Muscle layer of duodenum (tissue), 2 donors: ENCODE results near the gene ADCY3.
"Not testable (repeated sequence)": the region's sequence is repeated elsewhere in the genome, so short reads cannot be mapped to it uniquely, and the experiment has no call there.

ENCODE experiments used
- H3K27ac ChIP-seq: one replicate; pipeline ENCODE4 v1.7.0; 2013; ENCODE audit warnings: mild to moderate bottlenecking, low read length
- H3K27me3 ChIP-seq: one replicate; pipeline ENCODE4 v1.7.0; 2013; ENCODE audit warnings: low read depth, mild to moderate bottlenecking, control low read depth, low read length
- H3K36me3 ChIP-seq, 2 donors: one replicate each; pipeline ENCODE4 v1.7.0; 2013; ENCODE audit warnings: low read length in 2 of 2, control low read depth in 1 of 2, mild to moderate bottlenecking in 1 of 2; ENCODE audit not compliant: insufficient read depth in 2 of 2, control insufficient read depth in 1 of 2
- H3K4me1 ChIP-seq, 2 donors: one replicate each; pipeline ENCODE4 v1.7.0; 2013; ENCODE audit warnings: low read length in 2 of 2, mild to moderate bottlenecking in 2 of 2, control low read depth in 1 of 2, moderate library complexity in 1 of 2; ENCODE audit not compliant: insufficient read depth in 2 of 2, control insufficient read depth in 1 of 2
- H3K4me3 ChIP-seq, 2 donors: one replicate each; pipeline ENCODE4 v1.7.0; 2013; ENCODE audit warnings: low read length in 2 of 2, low read depth in 1 of 2, mild to moderate bottlenecking in 1 of 2
- H3K9me3 ChIP-seq, 2 donors: one replicate each; pipeline ENCODE4 v1.7.0; 2013; ENCODE audit warnings: low read length in 2 of 2, control low read depth in 1 of 2, mild to moderate bottlenecking in 1 of 2; ENCODE audit not compliant: control insufficient read depth in 1 of 2
- donor health status: healthy.

Gene ADCY3

DNA sequence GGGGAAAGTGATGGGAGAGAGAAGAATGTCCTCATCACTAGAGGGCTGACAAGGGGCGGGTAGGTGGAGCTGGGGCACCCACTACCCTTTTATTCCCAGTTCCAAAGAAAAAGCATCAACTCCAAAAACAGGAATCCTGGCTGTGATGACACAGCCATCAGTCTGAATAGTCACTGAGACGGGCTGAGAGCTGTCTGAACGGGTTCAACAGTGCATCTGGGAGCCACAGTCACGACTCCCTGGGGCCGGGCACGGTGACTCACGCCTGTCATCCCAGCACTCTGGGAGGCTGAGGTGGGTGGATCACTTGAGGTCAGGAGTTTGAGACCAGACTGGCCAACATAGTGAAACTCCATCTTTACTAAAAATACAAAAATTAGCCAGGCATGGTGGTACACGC, 84.6 kb downstream of the ADCY3 start:
- peaks cover 0 to 12% of the 10 kb centered on the region in 2 donors for H3K36me3 ChIP-seq
- not testable (repeated sequence) for H3K27ac ChIP-seq, H3K4me1 ChIP-seq

DNA sequence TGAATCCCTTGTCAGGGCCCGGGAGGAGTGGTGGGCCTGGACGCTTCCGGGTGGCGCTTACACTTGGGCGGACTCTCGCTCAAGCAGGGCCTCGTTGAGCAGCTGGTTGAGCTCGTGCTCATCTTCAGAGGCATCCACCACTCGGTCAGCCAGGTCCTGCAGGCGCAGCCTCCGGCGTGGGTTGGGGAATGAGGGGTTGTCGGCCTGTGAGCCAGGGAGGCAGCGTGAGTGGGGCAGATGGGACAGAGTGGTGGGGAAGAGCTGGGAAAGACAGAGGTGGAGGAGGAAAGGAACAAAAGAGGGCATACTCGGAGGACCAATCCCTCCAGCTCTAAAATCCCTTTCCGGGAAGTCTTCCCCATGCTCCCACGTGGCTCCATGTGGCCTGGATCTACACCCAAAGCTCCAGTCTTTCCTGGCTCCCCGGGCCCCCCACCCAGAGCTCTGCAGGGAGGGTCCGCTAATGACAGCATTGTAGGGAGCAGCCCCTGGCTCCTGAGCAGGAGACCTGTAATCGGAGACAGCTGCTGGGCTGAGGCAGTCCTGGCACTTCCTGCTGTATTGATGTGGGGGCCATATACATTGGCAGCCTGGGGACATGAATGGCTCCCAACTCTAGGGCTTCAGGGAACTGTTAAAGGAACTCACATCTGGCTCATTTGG, 85.2 kb downstream of the ADCY3 start:
- H3K27ac ChIP-seq: no peak overlapping the region
- no peaks in the 10 kb centered on the region for H3K27me3 ChIP-seq
- no peaks in the 10 kb centered on the region for H3K4me1 ChIP-seq
- H3K4me3 ChIP-seq: no peak overlapping the region
- no peaks in the 10 kb centered on the region for H3K9me3 ChIP-seq
- peaks cover 0 to 12% of the 10 kb centered on the region in 2 donors for H3K36me3 ChIP-seq

More for the DNA sequence above, 84.6 kb downstream of the ADCY3 start:
- H3K9me3 ChIP-seq, H3K27me3 ChIP-seq, H3K4me3 ChIP-seq: not testable (repeated sequence)

DNA sequence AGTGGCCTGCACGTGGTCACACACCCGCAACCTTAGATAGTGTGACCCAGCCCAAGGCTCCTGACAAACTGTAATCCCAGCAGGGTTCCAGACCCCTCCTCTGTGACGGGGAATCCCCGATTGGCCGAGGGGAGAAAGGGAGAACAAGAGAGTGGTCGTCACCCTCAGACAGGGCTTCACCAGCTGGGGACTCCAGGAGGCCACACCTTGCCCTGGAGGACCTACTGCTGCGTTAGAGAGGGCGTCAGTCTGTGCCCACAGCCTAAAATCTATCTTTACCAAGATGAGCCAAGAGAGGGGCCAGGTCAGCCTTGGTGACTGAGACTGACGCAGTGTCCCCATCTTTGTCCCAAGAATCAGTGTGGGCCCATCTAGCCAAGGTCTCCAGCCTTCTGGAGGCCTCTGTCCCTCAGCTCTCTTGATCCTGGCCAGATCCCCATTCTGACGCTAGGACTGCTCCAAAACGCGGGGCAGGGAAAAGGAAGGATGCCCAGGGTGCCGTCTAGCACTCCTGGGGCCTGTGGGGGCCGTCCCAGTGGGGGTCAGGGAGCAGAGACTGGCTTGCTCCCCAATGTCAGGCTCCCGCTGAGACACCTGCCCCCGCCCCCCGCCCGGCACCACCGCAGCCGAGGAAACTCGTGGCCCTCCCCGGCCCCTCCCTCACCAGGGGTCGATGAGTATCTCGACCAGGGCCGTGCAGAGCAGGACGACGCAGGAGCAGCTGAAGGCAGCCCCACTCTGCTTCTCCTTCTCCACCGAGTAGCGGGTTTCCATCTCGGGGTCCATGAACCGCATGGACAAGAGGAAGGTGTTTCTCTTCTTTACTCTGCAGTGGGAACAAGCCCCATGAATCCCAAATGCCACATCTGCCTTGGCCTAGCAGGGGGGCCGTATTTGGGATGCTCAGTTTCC, 86.0 kb downstream of the ADCY3 start:
- H3K27ac ChIP-seq: no peak overlapping the region
- H3K27me3 ChIP-seq: no peaks in the 10 kb centered on the region
- peaks cover 0 to 12% of the 10 kb centered on the region in 2 donors for H3K36me3 ChIP-seq
- no peaks in the 10 kb centered on the region for H3K9me3 ChIP-seq
- no peaks in the 10 kb centered on the region for H3K4me1 ChIP-seq
- H3K4me3 ChIP-seq: no peak overlapping the region

DNA sequence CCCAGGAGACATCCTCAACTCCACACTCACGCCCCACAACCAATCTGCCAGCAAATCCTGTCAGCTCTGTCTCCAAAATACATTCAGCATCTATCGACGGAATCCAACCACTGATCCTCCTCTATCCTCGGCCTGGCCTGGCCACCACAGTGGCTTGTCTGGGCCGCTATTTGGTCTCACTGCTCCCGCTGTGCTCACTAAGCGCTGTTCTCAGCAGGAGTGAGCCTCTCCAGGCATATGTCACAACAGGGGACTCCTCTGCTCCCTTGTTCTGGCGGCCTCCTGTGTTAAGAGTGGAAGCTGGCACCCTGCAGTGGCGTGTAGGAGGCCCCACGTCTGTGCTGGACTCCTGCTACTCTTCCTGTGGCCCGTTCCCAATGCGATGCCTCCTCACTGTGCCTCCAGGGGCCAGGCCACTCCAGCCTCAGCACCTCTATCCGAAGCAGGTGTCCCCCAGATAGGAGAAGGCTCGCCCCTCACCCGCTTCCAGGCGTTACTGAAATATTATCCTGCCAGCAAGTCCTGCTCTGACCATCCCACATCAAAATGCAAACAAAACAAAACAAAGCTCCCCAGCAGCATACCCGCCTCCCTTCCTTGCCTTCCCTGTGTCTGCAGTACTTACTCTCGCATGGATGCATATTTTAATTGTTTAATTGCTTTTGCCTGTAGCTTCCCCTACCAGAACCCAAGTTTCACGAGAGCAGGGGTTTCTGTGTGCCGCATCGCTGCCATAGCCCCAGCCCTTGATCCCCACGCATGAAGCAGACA, 86.9 kb downstream of the ADCY3 start:
- H3K27ac ChIP-seq: no peak overlapping the region
- H3K4me3 ChIP-seq: no peak overlapping the region
- H3K9me3 ChIP-seq: no peaks in the 10 kb centered on the region
- H3K36me3 ChIP-seq: peaks cover 0 to 12% of the 10 kb centered on the region in 2 donors
- peaks cover 0 to under 1% of the 10 kb centered on the region in 2 donors for H3K4me1 ChIP-seq
- no peaks in the 10 kb centered on the region for H3K27me3 ChIP-seq

DNA sequence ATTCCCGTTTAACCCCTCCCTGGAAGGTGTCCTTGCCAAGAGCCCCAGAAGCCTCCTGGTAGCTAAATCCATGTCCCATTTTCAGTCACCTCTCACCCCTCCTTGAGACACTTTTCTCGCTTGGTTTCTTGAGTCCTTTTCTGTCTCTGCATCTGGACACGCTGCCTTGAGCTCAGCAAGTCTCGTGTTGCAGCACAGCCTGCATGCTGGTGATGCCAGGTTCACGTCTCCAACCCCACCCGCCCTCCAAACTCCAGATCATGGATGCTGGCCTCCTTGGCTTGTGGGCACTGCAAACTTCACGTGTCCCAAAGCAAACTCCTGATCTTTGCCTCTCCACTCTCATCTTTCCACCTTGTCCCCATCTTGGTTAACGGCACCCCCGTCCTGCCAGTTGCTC, 87.5 kb downstream of the ADCY3 start:
- no peaks in the 10 kb centered on the region for H3K9me3 ChIP-seq
- H3K27ac ChIP-seq: no peak overlapping the region
- peaks cover 0 to 5% of the 10 kb centered on the region in 2 donors for H3K4me1 ChIP-seq
- peaks cover 0 to 12% of the 10 kb centered on the region in 2 donors for H3K36me3 ChIP-seq
- no peaks in the 10 kb centered on the region for H3K27me3 ChIP-seq
- no peak overlapping the region for H3K4me3 ChIP-seq

DNA sequence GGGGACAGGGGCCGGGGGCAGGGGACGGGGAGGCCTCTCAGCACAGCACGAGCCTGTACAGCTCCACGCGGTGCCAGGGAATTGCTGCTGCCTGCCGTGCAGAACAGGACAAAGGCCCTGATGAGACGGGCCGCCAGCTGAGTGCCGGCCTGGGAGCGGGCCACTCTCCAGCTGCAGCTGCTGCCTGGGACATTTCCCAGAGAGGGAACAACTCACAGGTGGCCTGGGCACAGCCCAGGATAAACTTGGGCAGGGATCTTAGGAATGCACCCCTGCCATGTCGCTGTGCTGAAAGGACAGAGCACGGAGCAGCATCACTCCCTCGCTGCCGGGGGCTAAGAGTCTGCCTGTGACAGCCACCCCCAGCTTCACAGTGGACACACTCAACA, 88.0 kb downstream of the ADCY3 start:
- Histone ChIP-seq H3K27ac (no peak overlapping the region), H3K4me3 (no peak overlapping the region), H3K27me3 (no peaks in the 10 kb centered on the region), H3K9me3 (no peaks in the 10 kb centered on the region), H3K4me1 (peaks cover 0 to 9% of the 10 kb centered on the region in 2 donors), H3K36me3 (peaks cover 0 to 12% of the 10 kb centered on the region in 2 donors)

DNA sequence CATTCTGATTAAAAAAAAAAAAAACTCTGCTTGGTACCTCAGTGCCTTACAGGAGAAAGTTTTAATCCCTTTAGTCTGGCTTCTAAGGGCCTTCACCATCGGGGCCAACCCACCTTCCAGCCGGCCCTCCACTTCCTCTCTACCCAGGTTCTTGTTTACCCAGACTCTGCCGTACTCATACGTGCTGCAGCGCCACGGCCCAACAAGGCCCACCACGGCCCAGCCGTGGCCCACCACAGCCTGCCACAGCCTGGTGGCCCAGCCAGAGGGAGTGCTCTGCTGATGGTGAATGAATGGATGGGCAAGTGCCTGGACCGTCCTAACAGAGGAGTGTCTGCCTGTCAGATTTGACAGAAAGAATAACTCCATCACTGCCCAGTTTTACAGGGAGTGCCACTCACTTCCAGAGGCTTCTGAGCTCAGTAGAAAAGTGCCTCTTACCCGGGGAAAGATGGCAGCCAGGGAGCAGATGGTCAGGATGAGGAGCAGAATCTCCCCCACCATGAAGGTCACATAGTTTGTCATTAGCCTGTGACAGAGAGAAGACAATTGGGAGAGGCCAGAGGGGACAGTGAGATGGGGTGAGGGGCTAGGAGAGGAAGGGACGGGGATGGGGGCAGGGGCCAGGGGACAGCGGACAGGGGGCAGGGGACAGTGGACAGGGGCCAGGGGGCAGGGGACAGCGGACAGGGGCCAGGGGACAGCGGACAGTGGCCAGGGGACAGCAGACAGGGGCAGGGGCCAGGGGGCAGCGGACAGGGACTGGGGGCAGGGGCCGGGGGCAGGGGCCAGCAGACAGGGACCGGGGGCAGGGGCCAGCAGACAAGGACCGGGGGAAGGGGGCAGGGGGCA, 88.6 kb downstream of the ADCY3 start:
- H3K4me3 ChIP-seq: no peak overlapping the region
- peaks cover 0 to 7% of the 10 kb centered on the region in 2 donors for H3K36me3 ChIP-seq
- no peak overlapping the region for H3K27ac ChIP-seq

DNA sequence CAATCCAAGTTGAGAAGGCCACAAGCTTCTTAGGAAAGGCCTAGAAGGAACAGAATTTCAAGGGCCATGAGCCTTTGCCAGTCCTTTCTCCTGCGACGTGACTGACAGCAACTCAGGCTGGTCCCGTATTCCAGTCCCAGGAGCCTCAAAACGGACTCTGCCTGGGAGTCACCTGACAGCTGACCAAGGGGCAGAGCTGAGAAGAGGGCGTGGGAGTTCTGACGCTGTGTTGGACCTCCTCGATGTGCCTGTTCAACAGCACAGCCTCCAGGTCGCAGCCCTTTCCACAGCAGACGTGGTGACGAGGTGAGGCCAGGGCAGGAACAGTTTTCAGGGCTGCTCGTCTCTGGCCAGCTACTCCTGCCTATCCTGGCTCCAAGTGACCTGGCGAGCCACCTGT, 89.3 kb downstream of the ADCY3 start:
- H3K27me3 ChIP-seq: no peaks in the 10 kb centered on the region
- H3K36me3 ChIP-seq: peaks cover 0 to 7% of the 10 kb centered on the region in 2 donors
- H3K4me1 ChIP-seq: peaks cover 0 to 9% of the 10 kb centered on the region in 2 donors
- H3K9me3 ChIP-seq: no peaks in the 10 kb centered on the region
- no peak overlapping the region for H3K4me3 ChIP-seq
- no peak overlapping the region for H3K27ac ChIP-seq

More for the DNA sequence above, 88.6 kb downstream of the ADCY3 start:
- peaks cover 0 to 9% of the 10 kb centered on the region in 2 donors for H3K4me1 ChIP-seq
- no peaks in the 10 kb centered on the region for H3K27me3 ChIP-seq
- H3K9me3 ChIP-seq: no peaks in the 10 kb centered on the region

DNA sequence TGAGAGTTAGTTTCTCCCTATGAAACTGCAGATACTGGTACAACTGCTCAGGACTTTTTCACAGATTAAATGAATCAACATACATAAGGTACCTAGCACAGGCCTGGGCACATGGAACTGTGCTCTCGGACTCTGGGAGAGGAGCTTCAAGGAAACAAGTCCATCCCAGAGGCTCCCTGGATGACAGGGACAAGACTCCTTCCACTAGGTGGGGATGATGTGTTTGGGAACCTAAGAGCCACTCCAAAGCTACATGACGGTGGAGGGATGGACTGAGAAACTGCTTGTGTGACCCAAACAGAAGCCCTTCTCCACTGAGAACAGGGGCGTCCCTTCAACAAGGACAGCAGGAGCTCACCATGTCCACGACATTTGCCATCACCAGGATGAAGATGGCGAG, 89.7 kb downstream of the ADCY3 start:
- no peak overlapping the region for H3K27ac ChIP-seq
- no peaks in the 10 kb centered on the region for H3K27me3 ChIP-seq
- no peaks in the 10 kb centered on the region for H3K9me3 ChIP-seq
- H3K36me3 ChIP-seq: peaks cover 0 to 6% of the 10 kb centered on the region in 2 donors
- H3K4me1 ChIP-seq: peaks cover 0 to 9% of the 10 kb centered on the region in 2 donors
- H3K4me3 ChIP-seq: no peak overlapping the region

DNA sequence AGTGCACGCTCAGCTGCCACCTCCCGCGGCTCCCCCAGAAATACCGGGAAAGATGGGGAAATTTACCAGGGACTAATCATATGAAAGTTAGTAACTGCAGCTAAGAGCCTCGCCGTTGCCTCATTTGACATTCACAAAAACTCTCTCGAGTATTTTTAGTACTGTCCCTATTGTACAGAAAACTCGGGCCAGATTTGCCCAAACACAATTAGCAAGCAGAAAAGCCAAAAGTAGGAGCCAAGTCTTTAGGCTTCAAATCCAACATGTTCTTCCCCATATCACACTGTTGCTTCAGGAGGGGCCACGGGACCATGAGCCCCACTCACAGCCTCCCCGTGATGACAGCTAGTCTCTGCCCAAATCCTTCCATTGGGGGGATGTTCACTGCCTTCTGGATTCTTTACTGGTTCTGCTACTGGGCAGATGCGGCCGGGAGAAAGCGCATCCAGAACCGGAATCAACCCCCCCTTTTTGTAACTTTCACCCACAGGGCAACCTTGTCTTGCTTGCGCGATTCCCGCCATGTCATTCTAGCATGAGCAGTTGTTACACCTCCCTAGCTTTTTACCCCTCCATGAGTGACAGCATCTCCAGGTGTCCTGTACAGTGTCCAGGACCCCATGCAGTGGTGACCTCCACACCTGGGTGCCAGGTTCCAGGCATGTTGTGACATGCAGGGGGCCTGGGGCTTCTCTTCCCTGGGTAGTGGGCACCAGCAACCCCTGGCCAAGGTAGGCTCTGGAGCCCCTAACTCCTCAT, 91.6 kb downstream of the ADCY3 start:
- H3K4me3 ChIP-seq: no peak overlapping the region
- H3K9me3 ChIP-seq: no peaks in the 10 kb centered on the region
- H3K36me3 ChIP-seq: no peaks in the 10 kb centered on the region
- no peak overlapping the region for H3K27ac ChIP-seq
- peaks cover 0 to 9% of the 10 kb centered on the region in 2 donors for H3K4me1 ChIP-seq
- no peaks in the 10 kb centered on the region for H3K27me3 ChIP-seq
